Activated T-helper 9 cell treated with anti-CD3 and anti-CD28 coated beads, Interleukin-2, amount 50 U/mL, for 16 hours (primary cell): ENCODE data around the gene RPP25.
"Not testable (repeated sequence)": the region's sequence is repeated elsewhere in the genome, so short reads cannot be mapped to it uniquely, and the experiment has no call there.

Experiments
- DNase-seq: peaks from one replicate; pipeline ENCODE4 v3.0.0-alpha.2; 2020; ENCODE audit warnings: low read depth

The RPP25 gene

GRCh38 chr15:74917676-74918075, 38.9 kb downstream of the RPP25 start:
- DNase-seq: no peak

- not testable (repeated sequence) for DNase-seq
Measured at GRCh38 chr15:74913799-74914198, 42.8 kb downstream of the RPP25 start.

- no peak for DNase-seq
Measured at GRCh38 chr15:74913041-74913440, 43.5 kb downstream of the RPP25 start.

- DNase-seq: no peak
Measured at GRCh38 chr15:74908635-74909034, 47.9 kb downstream of the RPP25 start.

- no peak for DNase-seq
Measured at GRCh38 chr15:74907163-74907870, 49.3 kb downstream of the RPP25 start.

- peak; percentile 69 for DNase-seq
Measured at GRCh38 chr15:74906450-74907162, 50.0 kb downstream of the RPP25 start, which contains the start of gene FAM219B. TSS of gene FAM219B (minus strand) at chr15:74906851. CDS start at chr15:74906800, 51 bp downstream.

- peak; percentile 4 for DNase-seq
Measured at GRCh38 chr15:74906067-74906449, 50.5 kb downstream of the RPP25 start.
